ENCODE results near the gene WIPF1.

DNA sequence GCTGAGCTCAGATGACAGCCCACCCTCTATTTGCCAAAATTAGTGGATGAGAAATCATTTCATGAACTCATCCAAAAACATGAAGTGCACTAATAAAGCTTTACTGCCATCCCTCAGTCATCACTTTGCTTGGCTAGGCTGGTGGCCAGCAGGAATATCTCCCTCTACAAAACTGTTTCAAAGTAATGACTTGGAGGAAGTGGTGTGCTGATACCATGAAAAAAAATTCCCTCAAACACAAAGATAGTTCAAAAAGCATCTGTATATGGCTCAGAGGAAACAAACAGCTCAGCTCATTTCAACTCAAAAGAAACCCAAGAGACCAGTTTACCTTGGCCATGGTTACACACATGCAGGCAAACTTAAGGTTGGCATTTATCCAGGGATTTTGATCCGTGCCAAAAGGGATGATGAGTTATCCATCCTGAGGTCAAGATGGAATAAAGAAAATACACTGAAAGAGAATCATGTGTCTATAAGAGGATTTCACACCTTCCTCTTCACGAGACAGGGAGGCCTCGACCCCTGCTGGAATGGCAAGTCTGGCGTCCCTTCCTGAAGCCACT, 18.4 kb upstream of the WIPF1 start:
- TF ChIP-seq CTCF (IDR thresholded peaks at IDR 0.05) (no peak), POLR2AphosphoS5 (IDR thresholded peaks at IDR 0.05) (no peak), POLR2A (IDR thresholded peaks at IDR 0.05) (no peak), EP300 (IDR thresholded peaks at IDR 0.05) (no peak)
